Measurements from ENCODE around the gene PTGES. TPM values are rescaled to one million over a fixed set of nuclear protein-coding genes. Genes with fewer than 3 reads are reported as not detected.

The PTGES gene
- total RNA-seq, 1 donor from 2014 or later, result 4.5 TPM

DNA sequence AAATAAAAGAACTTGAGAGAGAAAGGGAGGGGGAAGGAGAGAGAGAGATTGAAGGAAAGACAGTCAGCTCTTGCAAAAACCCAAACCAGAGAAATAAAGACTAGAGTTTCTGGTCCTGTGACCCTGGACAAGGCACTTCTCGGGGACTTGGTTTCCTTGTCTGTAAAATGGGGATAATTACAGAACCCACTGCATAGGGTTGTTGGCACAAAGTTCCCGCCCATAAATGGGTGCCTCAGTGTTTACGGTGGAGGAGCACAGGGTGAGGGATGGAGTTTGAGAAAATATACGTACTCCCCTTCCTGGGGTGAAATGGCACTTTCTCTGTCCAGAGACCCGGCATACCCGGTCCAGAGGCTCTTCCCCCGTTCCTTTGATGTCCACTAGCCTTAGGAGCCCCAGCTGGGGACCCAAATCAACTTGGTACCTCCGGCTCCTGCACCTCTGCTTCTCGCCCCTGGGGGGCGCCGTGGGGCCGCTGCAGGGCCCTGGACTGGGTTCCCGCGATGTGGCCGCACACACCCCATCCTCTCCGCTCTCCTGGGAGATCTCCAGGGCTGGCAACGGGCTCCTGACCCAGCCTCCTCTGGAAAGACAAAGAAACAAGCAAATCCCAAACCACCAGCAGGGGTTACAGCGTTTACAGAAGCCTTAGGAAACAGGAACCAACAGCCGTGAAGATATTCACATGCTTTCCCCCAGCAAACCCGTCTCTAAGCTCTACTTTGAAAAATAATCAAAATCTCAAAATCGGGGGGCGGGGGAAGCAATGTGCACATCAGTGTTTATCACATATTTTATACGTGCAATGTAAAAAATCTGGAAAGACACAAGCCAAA is 26.3 kb downstream of the PTGES start:
- peak; percentile 97 for ATAC-seq (ENCODE audit: poor library complexity)
- intact Hi-C loops (cut with DNase I), result no loop called here
- DNase-seq, result peak; percentile 82

DNA sequence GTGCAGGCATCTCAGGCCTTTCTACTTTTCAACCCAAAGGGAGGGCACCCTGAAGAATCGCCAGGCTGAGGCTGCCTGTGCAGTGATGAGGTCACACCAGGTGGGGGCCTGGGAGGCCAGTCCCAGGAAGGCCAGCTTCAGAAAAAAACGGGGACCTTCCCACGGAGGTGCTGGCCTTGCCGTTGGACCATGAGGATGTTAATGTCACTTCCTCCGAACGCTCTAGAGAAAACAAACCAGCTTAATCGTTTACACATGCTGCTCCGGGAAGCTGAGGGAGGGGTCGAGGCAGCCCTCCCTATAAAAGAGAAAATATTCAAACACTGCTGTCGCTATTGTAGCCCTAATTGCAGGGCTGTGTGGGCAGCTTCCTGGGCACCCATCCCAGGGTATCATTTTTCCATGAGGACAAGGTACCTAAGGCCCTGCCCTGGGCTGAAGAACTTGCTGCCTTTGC is 27.0 kb downstream of the PTGES start:
- intact Hi-C loops (cut with DNase I), result no loop called here
- ATAC-seq (ENCODE audit: poor library complexity), result no peak
- DNase-seq, result no peak

DNA sequence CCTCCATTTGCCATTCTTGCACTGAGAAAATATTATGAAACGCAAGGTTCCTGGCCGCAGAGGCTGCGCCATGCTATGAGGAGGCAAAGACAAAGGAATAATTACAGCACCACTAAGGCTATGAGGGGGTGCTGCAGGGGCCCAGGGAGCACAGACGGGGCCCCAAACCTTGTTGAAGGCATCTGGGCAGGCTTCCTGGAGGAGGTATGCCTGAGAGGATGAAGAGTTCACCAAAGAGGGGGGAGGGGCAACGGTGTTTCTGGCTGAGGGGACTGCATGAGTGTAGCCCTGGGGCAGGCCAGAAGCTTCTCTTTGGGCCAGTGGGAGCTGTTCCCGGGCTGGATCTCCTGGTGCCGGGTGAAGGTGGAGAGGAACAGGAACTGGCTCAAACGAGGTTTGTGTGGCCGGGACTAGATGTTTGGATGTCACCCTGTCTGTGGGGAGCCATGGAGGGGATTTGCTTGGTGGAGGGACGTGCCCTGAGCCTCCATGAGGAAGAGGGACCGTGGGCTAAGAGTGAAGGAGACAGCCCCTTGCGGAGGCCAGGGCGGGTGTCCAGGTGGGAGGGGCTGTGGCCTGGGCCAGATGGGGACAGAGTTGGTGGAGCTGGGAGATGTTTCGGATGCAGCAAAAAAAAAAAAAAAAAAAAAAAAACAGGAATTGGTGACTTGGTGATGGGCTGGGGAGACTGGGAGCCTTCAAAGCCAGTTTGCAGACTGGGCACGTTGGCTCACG is 28.2 kb downstream of the PTGES start:
- DNase-seq, result no peak
- intact Hi-C loops (cut with DNase I), result no loop called here
- ATAC-seq (ENCODE audit: poor library complexity), result no peak

- no peak for ATAC-seq (ENCODE audit: poor library complexity)
- no peak for DNase-seq
- intact Hi-C loops (cut with DNase I), result no loop called here
Measured at GRCh38 chr9:129722913-129723312, 29.9 kb downstream of the PTGES start.

- ATAC-seq (ENCODE audit: poor library complexity) (no peak), DNase-seq (no peak)
- intact Hi-C loops (cut with DNase I), result no loop called here
Measured at GRCh38 chr9:129720865-129721545, 31.8 kb downstream of the PTGES start.

DNA sequence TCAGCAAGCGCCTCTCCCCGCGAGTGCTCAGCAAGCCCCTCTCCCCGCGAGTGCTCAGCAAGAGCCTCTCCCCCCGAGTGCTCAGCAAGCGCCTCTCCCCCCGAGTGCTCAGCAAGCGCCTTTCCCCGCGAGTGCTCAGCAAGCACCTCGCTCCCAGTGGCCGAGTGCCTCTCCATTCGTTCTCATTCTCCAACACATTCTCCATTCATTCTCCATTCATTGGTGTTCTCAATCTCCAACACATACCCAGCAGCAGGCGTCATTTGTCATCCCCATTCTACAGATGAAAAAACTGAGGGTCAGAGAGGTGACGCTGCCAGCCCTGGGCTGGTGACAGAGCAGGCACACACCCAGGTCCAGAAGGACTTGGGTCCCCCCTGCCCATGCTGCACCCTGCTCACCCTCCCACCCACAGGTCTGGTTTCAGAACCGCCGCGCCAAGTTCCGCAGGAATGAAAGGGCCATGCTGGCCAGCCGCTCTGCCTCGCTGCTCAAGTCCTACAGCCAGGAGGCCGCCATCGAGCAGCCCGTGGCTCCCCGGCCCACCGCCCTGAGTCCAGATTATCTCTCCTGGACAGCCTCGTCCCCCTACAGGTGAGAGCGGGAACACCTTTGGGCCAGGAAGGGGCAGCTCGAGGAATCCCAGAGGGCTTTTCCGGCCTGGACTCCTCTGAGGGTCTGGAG is 32.5 kb downstream of the PTGES start:
- DNase-seq, result no peak
- intact Hi-C loops (cut with DNase I), result no loop called here
- no peak for ATAC-seq (ENCODE audit: poor library complexity)

DNA sequence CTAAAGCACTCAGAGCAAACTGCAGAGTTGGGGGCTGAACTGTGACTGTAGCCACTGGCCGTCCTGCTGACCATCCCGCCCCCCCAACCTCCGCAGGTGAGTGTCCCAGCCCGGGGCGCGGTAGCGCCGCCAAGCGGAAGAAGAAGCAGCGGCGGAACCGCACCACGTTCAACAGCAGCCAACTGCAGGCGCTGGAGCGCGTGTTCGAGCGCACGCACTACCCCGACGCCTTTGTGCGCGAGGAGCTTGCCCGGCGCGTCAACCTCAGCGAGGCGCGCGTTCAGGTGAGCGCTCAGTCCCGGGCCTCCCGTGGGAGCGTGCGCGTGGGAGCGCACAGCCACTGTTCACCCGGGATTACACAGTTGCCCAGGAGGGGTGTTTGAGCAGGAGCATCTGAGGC is 33.7 kb downstream of the PTGES start:
- intact Hi-C loops (cut with DNase I), result no loop called here
- DNase-seq (no peak), ATAC-seq (ENCODE audit: poor library complexity) (no peak)

GRCh38 chr9:129718647-129719046 is 34.2 kb downstream of the PTGES start:
- intact Hi-C loops (cut with DNase I), result no loop called here
- DNase-seq, result no peak
- no peak for ATAC-seq (ENCODE audit: poor library complexity)

- intact Hi-C loops (cut with DNase I), result no loop called here
- no peak for ATAC-seq (ENCODE audit: poor library complexity)
- DNase-seq, result no peak
Measured at GRCh38 chr9:129717991-129718390, 34.9 kb downstream of the PTGES start.

DNA sequence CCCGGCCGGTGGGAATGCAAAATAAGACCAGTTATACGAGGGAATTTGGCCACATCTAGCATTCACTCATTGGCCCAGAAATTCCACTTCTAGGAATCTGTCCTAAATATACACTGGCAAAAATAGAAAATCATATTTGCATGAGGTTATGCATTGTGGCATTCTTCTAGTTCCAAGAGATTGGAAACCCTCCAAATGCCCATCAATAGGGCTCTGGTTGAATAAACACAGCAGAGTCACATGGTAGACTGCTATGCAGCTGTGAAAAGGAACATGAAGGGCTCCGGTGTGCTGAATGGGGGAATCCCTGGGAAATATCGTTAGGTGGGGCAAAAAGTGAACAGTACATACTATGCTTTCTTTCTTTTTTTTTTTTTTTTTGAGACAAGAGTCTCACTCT is 36.8 kb downstream of the PTGES start:
- intact Hi-C loops (cut with DNase I), result no loop called here

DNA sequence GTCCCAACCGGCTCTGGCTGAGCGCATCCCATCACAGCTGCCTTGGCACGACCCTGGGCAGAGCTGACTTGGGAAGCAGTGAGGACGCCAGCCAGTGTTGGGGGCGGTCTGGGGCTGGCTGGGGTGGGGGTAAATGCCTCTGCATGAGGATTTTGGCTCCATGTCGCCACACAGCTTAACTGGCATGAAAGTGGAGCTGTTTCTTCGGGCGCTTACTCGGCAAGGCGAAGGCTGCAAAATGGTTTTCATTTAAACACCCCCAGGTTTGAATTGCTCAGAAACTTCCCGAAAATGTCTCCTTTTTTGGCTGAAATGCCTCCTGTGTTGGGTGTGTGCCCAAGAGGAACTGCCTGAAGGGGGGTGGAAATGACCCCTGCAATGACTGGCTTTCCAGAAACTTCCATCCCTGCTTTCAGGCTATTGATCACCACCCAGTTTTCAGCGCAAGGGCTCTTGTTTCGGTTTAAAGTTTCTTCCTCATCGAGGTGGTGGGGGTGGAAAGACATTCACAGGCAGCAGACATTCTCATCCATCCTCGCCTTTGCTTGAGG is 38.3 kb downstream of the PTGES start:
- ATAC-seq (ENCODE audit: poor library complexity) (no peak), DNase-seq (no peak)
- intact Hi-C loops (cut with DNase I), result no loop called here

More for the DNA sequence above, 36.8 kb downstream of the PTGES start:
- DNase-seq, result no peak
- ATAC-seq (ENCODE audit: poor library complexity), result peak; percentile 40

DNA sequence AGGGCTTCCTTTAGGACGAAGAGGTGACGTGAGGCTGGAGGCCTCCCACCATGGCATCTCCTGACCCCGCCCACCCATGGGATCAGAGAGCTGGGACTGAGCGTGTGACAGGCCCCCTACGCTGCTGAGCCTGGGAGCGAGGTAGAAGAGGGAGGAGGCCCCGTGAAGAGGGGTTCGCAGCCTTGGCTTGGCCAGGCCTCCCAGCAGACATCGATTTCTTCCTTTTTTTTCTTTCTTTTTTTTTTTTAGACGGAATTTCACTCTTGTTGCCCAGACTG is 39.5 kb downstream of the PTGES start:
- DNase-seq (no peak), ATAC-seq (ENCODE audit: poor library complexity) (no peak)
- intact Hi-C loops (cut with DNase I), result no loop called here

GRCh38 chr9:129712634-129713401 is 40.0 kb downstream of the PTGES start:
- intact Hi-C loops (cut with DNase I), result no loop called here
- DNase-seq (no peak), ATAC-seq (ENCODE audit: poor library complexity) (no peak)

DNA sequence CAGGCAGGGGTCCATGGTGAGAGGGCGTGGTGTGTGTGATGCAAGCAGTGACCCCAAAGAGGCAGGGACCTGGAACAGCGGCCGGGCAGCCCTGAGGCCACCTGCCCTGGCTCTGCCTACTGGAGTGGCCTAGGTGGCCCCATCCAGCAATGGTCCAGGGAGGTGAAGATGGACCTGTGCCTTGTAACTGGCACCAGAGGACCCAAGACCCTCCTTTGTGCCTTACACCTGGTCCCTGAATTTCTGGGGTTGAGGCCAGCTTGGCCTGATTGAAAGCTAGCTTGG is 42.7 kb downstream of the PTGES start:
- no peak for ATAC-seq (ENCODE audit: poor library complexity)
- intact Hi-C loops (cut with DNase I), result no loop called here
- DNase-seq, result no peak

GRCh38 chr9:129709438-129710168 is 43.2 kb downstream of the PTGES start:
- DNase-seq, result no peak
- intact Hi-C loops (cut with DNase I), result no loop called here
- ATAC-seq (ENCODE audit: poor library complexity), result no peak

GRCh38 chr9:129708793-129709192 is 44.0 kb downstream of the PTGES start:
- intact Hi-C loops (cut with DNase I), result no loop called here
- DNase-seq (no peak), ATAC-seq (ENCODE audit: poor library complexity) (no peak)

GRCh38 chr9:129704807-129705206 is 48.0 kb downstream of the PTGES start:
- ATAC-seq (ENCODE audit: poor library complexity), result no peak
- intact Hi-C loops (cut with DNase I), result no loop called here
- no peak for DNase-seq
